Measurements from ENCODE around the gene TPM1. TPM values are rescaled to one million over a fixed set of nuclear protein-coding genes. Genes with fewer than 3 reads are reported as not detected.

Gene TPM1
- total and polyA plus RNA-seq, 4 donors: 64.7 to 101 (median 71.5) TPM

GRCh38 chr15:63023351-63023945 lies 19.1 kb upstream of the TPM1 start:
- DNase-seq (ENCODE audit: low spot score): no peak
- no peak overlapping the region for H3K4me3 ChIP-seq (ENCODE audit: low read depth in 1 of 3, low read length in 3 of 3)
- WGBS: 87% methylated on average over 3 of the region's 3 CpGs

DNA sequence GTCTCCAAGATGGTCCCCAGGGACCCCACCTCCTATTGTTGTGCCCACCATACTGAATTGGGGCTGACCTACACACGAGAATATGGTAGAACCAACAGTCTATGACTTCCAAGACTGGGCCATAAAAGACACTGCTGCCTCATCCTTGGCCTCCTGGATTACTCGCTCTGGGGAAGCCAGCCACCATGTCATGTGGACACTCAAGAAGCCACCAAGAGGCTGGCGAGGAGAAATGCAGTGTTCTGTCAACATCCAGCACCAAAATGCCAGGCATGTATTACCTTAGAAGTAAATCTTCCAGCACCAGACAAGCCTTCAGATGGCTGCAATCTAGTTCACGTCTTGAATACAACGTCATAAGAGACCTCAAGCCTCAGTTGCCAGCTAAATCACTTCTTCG lies 17.1 kb upstream of the TPM1 start:
- Histone ChIP-seq H3K4me1 (ENCODE audit: control insufficient read depth in 4 of 4, insufficient read depth in 4 of 4, low read length in 3 of 4) (no peaks in the 10 kb centered on the region), H3K4me3 (ENCODE audit: low read depth in 1 of 3, low read length in 3 of 3) (no peak overlapping the region), H3K27ac (ENCODE audit: low read depth in 1 of 2, low read length in 2 of 2) (no peak overlapping the region), H3K9me3 (ENCODE audit: control insufficient read depth in 4 of 4, low read length in 3 of 4) (no peaks in the 10 kb centered on the region), H3K36me3 (ENCODE audit: control insufficient read depth in 4 of 4, insufficient read depth in 3 of 4, low read depth in 1 of 4, low read length in 3 of 4) (no peaks in the 10 kb centered on the region), H3K27me3 (ENCODE audit: control insufficient read depth in 4 of 4, insufficient read depth in 4 of 4, low read length in 3 of 4) (no peaks in the 10 kb centered on the region), H3K9ac (ENCODE audit: low read depth in 1 of 2, low read length in 2 of 2) (no peak overlapping the region)
- DNase-seq (ENCODE audit: low spot score): no peak
- no peak for TF ChIP-seq REST (IDR thresholded peaks at IDR 0.05)
- no peak for TF ChIP-seq GABPA (IDR thresholded peaks at IDR 0.05 in 1 of 2, conservative IDR thresholded peaks at IDR 0.05 in 1 of 2)
- no peak for TF ChIP-seq TAF1 (conservative IDR thresholded peaks at IDR 0.05)
- TF ChIP-seq ATF3 (IDR thresholded peaks at IDR 0.05): no peak
- 94% methylated on average over 6 of the region's 6 CpGs for WGBS

More at GRCh38 chr15:63023351-63023945, 19.1 kb upstream of the TPM1 start:
- no peaks in the 10 kb centered on the region for H3K36me3 ChIP-seq (ENCODE audit: control insufficient read depth in 4 of 4, insufficient read depth in 3 of 4, low read depth in 1 of 4, low read length in 3 of 4)
- TF ChIP-seq FOXA1 (IDR thresholded peaks at IDR 0.05): no peak
- no peak for TF ChIP-seq FOXA2 (IDR thresholded peaks at IDR 0.05)
- TF ChIP-seq YY1 (IDR thresholded peaks at IDR 0.05): no peak
- TF ChIP-seq, protein P1, sequence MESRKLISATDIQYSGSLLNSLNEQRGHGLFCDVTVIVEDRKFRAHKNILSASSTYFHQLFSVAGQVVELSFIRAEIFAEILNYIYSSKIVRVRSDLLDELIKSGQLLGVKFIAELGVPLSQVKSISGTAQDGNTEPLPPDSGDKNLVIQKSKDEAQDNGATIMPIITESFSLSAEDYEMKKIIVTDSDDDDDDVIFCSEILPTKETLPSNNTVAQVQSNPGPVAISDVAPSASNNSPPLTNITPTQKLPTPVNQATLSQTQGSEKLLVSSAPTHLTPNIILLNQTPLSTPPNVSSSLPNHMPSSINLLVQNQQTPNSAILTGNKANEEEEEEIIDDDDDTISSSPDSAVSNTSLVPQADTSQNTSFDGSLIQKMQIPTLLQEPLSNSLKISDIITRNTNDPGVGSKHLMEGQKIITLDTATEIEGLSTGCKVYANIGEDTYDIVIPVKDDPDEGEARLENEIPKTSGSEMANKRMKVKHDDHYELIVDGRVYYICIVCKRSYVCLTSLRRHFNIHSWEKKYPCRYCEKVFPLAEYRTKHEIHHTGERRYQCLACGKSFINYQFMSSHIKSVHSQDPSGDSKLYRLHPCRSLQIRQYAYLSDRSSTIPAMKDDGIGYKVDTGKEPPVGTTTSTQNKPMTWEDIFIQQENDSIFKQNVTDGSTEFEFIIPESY (IDR thresholded peaks at IDR 0.05): no peak
- no peak for TF ChIP-seq RXRA (IDR thresholded peaks at IDR 0.05)
- no peak for TF ChIP-seq ATF3 (IDR thresholded peaks at IDR 0.05)
- TF ChIP-seq, protein P2, sequence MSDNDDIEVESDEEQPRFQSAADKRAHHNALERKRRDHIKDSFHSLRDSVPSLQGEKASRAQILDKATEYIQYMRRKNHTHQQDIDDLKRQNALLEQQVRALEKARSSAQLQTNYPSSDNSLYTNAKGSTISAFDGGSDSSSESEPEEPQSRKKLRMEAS (IDR thresholded peaks at IDR 0.05): no peak
- TF ChIP-seq REST (IDR thresholded peaks at IDR 0.05): no peak
- no peak for TF ChIP-seq JUND (IDR thresholded peaks at IDR 0.05)
- TF ChIP-seq HNF4A (conservative IDR thresholded peaks at IDR 0.05): no peak
- no peaks in the 10 kb centered on the region for H3K4me1 ChIP-seq (ENCODE audit: control insufficient read depth in 4 of 4, insufficient read depth in 4 of 4, low read length in 3 of 4)
- no peaks in the 10 kb centered on the region for H3K27me3 ChIP-seq (ENCODE audit: control insufficient read depth in 4 of 4, insufficient read depth in 4 of 4, low read length in 3 of 4)
- H3K9ac ChIP-seq (ENCODE audit: low read depth in 1 of 2, low read length in 2 of 2): no peak overlapping the region
- no peak overlapping the region for H3K27ac ChIP-seq (ENCODE audit: low read depth in 1 of 2, low read length in 2 of 2)
- no peaks in the 10 kb centered on the region for H3K9me3 ChIP-seq (ENCODE audit: control insufficient read depth in 4 of 4, low read length in 3 of 4)

All from liver (tissue), 9 donors.